ENCODE data around the gene CRYGB.

The CRYGB gene

GRCh38 chr2:208146006-208146405, at the start of gene CRYGB:
CRYGB (minus strand) TSS chr2:208146158; CDS start chr2:208146120, 38 bp downstream.
- no peak for DNase-seq (ENCODE audit: low read depth in 2 of 2)

DNA sequence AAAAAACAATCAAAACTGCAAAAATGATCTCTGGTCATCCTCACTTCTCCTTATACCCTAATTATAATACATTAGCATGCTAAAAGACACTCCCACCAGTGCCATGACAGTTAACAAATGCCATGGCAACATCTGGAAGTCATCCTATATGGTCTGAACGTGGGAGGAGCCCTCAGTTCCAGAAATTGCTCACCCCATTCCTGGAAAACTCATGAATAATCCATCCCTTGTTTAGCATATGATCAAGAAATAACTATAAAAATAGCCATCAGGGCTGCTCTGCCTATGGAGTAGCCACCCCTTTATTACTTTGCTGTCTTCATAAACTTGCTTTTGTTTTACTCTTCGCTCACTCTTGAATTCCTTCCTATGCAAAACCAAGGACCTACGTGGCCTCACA, 49.6 kb upstream of the CRYGB start:
- DNase-seq (ENCODE audit: low read depth in 2 of 2) = no peak

GRCh38 chr2:208192611-208193236, 46.8 kb upstream of the CRYGB start:
- DNase-seq (ENCODE audit: low read depth in 2 of 2) = no peak

DNA sequence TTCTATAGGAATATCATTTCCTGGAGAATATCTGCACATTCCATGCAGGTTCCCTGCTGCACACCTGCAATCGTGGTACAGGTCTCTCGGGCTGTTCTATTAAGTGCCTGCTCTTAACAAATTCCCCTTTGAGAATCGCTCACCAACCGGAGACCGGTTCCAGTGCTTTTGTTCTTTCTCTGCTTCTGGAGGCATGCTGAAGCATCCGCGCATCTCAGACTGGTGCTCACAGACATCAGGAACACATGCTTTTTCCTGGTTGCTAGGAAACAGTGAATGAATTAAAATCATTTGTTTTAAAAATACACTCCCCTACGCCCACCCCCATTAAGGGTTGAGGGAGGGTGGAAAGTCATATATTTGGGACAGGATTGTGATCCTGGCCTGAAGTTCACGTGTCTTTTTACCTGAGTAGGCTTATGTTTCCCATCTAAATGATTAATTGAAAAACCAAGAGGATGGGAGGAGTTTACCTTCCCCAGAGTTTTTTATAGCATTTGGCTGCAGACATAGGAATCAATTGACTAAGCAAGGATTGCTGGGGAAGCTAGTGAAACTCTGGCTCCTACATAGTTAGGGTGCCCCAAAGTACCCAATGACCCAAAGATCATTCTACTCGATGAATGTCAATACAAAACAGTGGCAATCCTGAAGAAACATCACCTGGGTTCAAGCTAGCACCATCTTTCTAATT, 44.0 kb upstream of the CRYGB start, which contains the start of gene C2orf80:
Gene C2orf80, minus strand, starts transcription at position 221 of the 694 bp plus-strand sequence. CDS start 3,044 bp downstream, outside the sequence.
- DNase-seq (ENCODE audit: low read depth in 2 of 2) = no peak

GRCh38 chr2:208189069-208189809, 43.3 kb upstream of the CRYGB start:
- no peak for DNase-seq (ENCODE audit: low read depth in 2 of 2)

- no peak for DNase-seq (ENCODE audit: low read depth in 2 of 2)
Observed at GRCh38 chr2:208186893-208187292, 40.9 kb upstream of the CRYGB start.

DNA sequence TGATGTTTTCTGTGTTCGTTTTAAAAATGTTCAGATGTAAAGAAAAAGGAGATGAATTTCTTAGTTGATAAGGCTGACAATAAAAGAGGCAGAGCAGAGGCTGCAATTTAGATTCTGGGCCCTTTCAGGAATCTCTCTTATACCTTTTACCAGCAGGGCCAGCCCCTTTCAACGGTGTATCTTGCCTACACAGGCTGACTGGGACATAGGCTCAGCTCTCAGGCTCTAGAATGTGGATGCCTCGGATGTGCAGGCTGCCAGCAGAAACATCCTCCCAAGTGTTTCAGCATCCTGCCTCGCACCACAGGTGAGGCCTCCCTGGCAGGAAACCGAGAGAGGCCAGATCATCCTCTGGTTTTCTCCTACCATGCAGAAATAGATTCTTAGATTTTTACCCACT, 40.5 kb upstream of the CRYGB start:
- no peak for DNase-seq (ENCODE audit: low read depth in 2 of 2)

DNA sequence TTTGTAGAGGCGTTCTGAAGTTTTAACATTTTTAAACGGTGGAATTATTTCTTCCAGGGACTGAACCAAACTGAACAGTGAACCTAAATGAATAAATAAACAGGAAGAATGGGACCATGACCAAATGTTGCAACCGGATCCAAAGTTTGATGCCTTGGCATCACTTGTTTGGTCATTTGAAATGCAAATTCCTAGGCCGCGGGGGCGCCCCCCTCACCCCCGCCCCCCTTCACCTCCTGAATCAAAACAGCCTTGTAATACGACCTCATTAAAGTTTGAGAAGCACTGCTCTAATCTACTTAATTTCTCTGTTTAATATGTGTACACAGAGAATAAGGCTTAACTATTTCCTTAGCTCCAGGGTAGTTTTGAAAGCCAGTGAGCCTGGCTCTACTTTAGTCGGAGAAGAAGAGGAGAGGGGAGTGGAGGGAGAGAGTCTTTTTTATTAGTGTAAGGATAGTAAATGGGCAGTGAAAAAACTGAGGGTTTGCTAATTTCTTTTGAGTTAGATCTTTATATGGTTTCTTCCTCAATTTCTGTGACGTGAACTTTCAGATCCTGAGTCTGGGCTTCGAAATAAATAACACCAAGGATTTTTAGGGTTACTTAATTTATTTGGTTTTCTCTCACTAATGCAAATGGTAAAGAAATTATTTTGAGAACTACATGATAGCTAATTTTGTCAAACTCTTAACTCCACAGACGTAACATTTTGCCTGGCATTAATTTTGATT, 38.2 kb upstream of the CRYGB start:
- DNase-seq (ENCODE audit: low read depth in 2 of 2) = no peak

DNA sequence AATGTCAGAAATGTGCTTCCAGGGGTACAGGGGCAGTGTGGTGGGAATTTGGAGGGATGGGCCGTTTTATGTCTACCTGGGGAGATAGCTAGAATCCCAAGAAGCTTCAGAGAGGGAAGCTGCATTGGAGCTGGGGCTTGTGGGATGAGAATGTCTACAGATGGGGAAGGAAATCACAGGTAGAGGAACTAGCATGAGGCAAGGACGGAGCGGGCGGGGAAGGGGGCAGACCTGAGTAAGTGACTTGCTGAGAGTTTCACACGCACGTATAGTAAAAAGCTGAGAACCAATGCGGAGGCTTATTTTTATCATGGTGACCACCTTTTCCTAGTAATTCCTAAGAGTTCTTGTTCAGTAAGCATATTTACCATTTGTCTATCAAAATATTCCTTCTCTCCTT, 37.6 kb upstream of the CRYGB start:
- no peak for DNase-seq (ENCODE audit: low read depth in 2 of 2)

DNA sequence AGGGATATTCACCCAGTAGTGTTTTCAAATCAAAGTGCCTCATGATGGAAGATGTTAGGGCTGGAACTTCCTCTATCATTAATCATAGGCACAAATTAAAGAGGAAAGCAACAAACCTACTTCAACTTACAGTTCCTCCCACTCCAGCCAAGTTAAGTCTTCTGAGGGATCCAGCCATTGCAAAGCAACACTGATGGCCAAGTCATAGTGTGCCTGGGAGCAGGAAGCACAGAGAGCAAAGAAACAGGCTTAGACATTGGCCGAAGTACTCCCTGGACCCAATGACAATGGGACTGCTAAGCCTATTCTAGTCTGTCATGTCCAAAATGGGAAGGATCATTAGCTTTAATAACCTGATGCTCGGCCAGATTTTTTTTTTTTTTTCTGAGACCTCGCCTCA, 36.9 kb upstream of the CRYGB start:
- DNase-seq (ENCODE audit: low read depth in 2 of 2) = no peak

DNA sequence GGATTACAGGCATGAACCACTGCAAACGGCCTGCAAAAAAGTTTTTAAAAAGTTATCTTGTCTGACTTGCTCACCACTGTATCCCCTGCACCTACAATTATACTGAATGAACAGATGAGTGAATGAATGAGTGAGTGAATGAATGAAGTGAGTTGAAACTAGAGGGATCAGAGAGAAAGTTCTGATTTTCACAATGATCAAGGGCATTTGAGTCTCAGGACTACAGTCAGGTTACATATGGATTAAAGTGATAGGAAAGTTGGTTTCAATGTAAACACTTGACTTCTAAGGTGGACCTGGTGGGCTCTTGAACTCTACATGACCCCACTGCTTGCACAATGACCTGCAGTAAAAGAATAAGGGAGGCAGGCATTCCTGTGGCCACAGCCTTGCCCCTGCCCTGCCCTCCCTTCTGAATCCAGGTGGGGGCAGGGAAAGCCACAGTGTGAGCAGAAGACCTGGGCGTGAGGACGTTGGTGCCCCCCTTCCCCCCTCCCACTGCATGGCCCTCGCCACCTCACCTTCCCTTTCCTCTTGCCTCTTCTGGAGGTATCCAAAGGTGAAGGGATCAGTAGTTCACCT, 33.2 kb upstream of the CRYGB start:
- no peak for DNase-seq (ENCODE audit: low read depth in 2 of 2)

GRCh38 chr2:208175840-208176153, 29.8 kb upstream of the CRYGB start:
- DNase-seq (ENCODE audit: low read depth in 2 of 2) = no peak

DNA sequence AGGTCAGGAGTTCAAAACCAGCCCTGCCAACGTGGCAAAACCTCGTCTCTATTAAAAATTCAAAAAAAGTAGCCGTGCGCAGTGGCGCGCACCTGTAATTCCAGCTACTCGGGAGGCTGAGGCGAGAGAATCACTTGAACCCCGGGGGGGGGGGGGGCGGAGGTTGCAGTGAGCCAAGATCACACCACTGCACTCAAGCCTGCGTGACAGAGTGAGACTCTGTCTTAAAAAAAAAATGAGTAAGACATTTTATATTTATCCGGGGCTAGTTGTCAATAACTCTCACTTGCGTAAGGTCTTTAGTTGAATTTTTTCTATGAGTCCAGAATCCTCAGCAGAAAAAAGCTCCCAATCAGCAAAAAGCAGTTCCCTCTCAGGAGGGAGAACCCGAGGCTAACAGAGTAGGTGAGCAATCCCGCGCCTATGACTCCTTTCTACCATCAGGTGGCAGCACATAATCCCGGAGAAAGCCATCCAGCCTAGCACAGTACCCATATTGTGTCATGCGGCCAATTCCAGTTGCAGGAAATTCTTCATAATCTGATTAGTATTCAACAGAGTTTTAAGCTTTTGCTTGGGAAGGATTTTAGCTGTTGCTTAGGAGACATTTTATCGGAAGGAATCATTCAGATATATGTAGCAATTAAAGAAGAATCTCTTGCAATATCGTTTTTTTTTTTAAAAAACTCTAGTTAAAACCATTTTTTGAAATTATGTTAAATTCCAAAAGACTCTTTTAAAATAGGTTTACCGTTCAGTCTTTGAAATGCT, 29.3 kb upstream of the CRYGB start:
- DNase-seq (ENCODE audit: low read depth in 2 of 2) = peak; percentile 25 to 61

DNA sequence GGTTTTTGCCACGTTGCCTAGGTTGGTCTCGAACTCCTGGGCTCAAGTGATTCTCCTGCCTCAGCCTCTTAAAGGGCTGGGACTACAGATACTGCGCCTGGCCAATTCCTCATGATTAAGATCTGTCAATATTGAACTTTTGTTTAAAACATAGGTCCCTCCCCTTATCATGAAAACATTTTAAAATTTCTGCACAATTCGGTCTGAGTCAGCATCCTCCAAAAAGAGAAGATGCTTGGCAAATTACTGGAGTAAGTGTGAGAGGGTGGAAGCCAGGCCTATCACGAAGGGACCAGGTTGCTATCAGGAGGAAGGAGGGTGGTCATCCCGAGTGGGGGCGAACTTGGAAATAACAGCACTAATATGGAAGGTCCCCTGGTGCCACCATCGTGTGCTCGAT, 28.2 kb upstream of the CRYGB start:
- no peak for DNase-seq (ENCODE audit: low read depth in 2 of 2)

GRCh38 chr2:208172125-208172524, 26.2 kb upstream of the CRYGB start:
- DNase-seq (ENCODE audit: low read depth in 2 of 2) = no peak

GRCh38 chr2:208164951-208165755, 19.2 kb upstream of the CRYGB start:
- no peak for DNase-seq (ENCODE audit: low read depth in 2 of 2)

GRCh38 chr2:208163489-208163888, 17.5 kb upstream of the CRYGB start, which contains the start of gene CRYGA:
CRYGA (minus strand) TSS chr2:208163589; CDS start chr2:208163556, 33 bp downstream.
- DNase-seq (ENCODE audit: low read depth in 2 of 2) = no peak

GRCh38 chr2:208156439-208156838, 10.5 kb upstream of the CRYGB start:
- DNase-seq (ENCODE audit: low read depth in 2 of 2) = no peak

DNA sequence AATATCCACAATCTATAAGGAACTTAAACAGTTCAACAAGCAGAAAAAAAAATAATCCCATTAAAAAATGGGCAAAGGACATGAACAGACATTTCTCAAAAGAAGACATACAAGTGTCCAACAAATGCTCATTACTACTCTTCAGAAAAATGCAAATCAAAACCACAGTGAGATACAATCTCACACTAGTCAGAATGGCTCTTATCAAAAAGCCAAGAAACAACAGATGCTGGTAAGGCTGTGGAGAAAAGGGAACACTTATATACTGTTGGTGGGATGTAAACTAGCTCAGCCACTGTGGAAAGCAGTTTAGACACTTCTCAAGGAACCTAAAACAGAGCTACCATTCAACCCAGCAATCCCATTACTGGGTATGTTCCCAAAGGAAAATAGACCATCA, 7.2 kb upstream of the CRYGB start:
- no peak for DNase-seq (ENCODE audit: low read depth in 2 of 2)

DNA sequence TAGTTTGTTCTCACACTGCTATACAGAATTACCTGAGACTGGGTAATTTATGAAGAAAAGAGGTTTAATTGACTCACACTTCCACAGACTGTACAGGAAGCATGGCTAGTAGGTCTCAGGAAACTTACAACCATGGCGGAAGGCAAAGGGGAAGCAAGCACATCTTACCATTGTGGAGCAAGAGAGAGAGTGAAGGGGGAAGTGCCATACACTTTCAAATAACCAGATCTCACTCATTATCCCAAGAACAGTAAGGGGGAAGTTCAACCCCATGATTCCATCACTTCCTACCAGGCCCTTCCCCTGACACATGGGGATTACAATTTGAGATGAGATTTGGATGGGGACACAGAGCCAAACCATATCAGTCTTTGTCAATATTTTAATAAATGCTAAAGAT, 5.0 kb upstream of the CRYGB start:
- no peak for DNase-seq (ENCODE audit: low read depth in 2 of 2)

Data from stimulated activated CD4-positive, alpha-beta T cell treated with anti-CD3 and anti-CD28 coated beads, Interleukin-12 subunit alpha, Interleukin-12 subunit beta, amount 100 ng/mL, for 24 hours (primary cell).